Measurements from ENCODE around the gene PRR15L.

PRR15L gene

DNA sequence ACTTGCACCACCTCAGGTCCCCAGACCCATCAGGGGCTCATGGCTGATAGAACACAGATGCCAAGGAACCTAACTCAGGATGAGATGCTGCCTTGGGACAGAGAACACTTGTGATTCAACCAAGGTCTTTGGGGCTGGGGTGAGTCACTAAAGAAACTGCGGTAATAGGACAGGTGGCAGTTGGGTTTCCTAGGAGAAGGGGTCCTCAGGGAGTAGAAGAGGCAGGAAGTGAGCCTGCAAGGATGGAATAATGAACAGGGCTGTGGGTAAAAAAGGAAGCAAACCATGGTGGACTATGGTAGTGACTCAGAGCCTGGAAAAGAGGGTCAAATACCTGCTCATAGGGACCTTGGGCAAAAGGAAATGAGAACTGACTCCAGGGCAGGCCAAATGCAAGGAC lies 22.8 kb downstream of the PRR15L start:
- no peak for FAIRE-seq
- no peak for TF ChIP-seq CTCF (IDR thresholded peaks at IDR 0.05; ENCODE audit: insufficient read depth, missing control alignments)
- DNase-seq (ENCODE audit: insufficient read length, low spot score), result no peak

- FAIRE-seq (no peak), DNase-seq (ENCODE audit: insufficient read length, low spot score) (no peak)
- TF ChIP-seq CTCF (IDR thresholded peaks at IDR 0.05; ENCODE audit: insufficient read depth, missing control alignments), result no peak
Measured at GRCh38 chr17:47931848-47932247, 25.8 kb downstream of the PRR15L start.

GRCh38 chr17:47929218-47930000 lies 28.3 kb downstream of the PRR15L start:
- FAIRE-seq (no peak), DNase-seq (ENCODE audit: insufficient read length, low spot score) (no peak)
- no peak for TF ChIP-seq CTCF (IDR thresholded peaks at IDR 0.05; ENCODE audit: insufficient read depth, missing control alignments)

- no peak for TF ChIP-seq CTCF (IDR thresholded peaks at IDR 0.05; ENCODE audit: insufficient read depth, missing control alignments)
- DNase-seq (ENCODE audit: insufficient read length, low spot score), result no peak
- FAIRE-seq, result no peak
Measured at GRCh38 chr17:47928415-47928814, 29.3 kb downstream of the PRR15L start.

- FAIRE-seq (no peak), DNase-seq (ENCODE audit: insufficient read length, low spot score) (no peak)
- TF ChIP-seq CTCF (IDR thresholded peaks at IDR 0.05; ENCODE audit: insufficient read depth, missing control alignments), result no peak
Measured at GRCh38 chr17:47927821-47928400, 29.8 kb downstream of the PRR15L start.

DNA sequence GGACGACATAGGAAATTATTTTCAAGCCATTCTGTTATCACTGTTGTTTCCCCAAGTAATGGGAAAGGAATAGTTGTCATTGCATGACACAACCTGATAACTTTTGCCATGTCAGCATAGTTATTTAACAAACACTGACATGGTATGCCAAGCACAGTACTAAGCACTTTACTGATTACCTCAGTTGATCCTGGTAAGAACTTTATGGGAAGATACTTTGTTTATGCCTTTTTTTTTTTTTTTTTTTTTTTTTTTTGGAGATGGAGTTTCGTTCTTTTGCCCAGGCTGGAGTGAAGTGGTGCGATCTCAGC lies 32.0 kb downstream of the PRR15L start:
- DNase-seq (ENCODE audit: insufficient read length, low spot score) (no peak), FAIRE-seq (no peak)
- no peak for TF ChIP-seq CTCF (IDR thresholded peaks at IDR 0.05; ENCODE audit: insufficient read depth, missing control alignments)

Data from D721Med (cell line).